LNCaP clone FGC (cell line): Measurements from ENCODE around the gene PSMB2.

Experiments used
- DNase-seq: peaks from one replicate; pipeline ENCODE4 v3.0.0-alpha.2; 2011; ENCODE audit warnings: low read depth
- H3K4me3 ChIP-seq: 2 replicates; pipeline ENCODE4 v1.5.1; 2011; ENCODE audit warnings: mild to moderate bottlenecking, low read depth, low read length, control low read depth
- CTCF ChIP-seq: IDR thresholded peaks from 2 replicates; pipeline ENCODE4 v1.5.1; 2012; ENCODE audit warnings: mild to moderate bottlenecking; ENCODE audit not compliant: control insufficient read depth, insufficient read depth; ENCODE audit errors: extremely low read depth

The PSMB2 gene

GRCh38 chr1:35576061-35576765 lies 65.1 kb downstream of the PSMB2 start:
- TF ChIP-seq CTCF = no peak
- H3K4me3 ChIP-seq = no peak overlapping the region
- no peak for DNase-seq

GRCh38 chr1:35575416-35575958 lies 65.8 kb downstream of the PSMB2 start:
- peak overlapping the region; percentile 32; the same call in 1 of the 2 replicates for H3K4me3 ChIP-seq
- no peak for DNase-seq
- TF ChIP-seq CTCF = no peak

- DNase-seq = peak; percentile 78
- TF ChIP-seq CTCF = no peak
Observed at GRCh38 chr1:35574655-35575415, 66.5 kb downstream of the PSMB2 start.

GRCh38 chr1:35574125-35574654 lies 67.1 kb downstream of the PSMB2 start:
- DNase-seq = no peak
- TF ChIP-seq CTCF = no peak
- no peak overlapping the region for H3K4me3 ChIP-seq

More at GRCh38 chr1:35574655-35575415, 66.5 kb downstream of the PSMB2 start:
- peak overlapping the region; percentile 32; the same call in 1 of the 2 replicates for H3K4me3 ChIP-seq

- no peak for TF ChIP-seq CTCF
- no peak for DNase-seq
- H3K4me3 ChIP-seq = no peak within 1 kb of the TSS
Observed at GRCh38 chr1:35573198-35574124, 67.9 kb downstream of the PSMB2 start, which contains the start of gene TFAP2E. TFAP2E (plus strand) TSS chr1:35573314; CDS start chr1:35573578, 264 bp downstream.

- DNase-seq = no peak
- H3K4me3 ChIP-seq = no peak overlapping the region
- no peak for TF ChIP-seq CTCF
Observed at GRCh38 chr1:35572296-35572695, 69.0 kb downstream of the PSMB2 start.
